ENCODE measurements around the gene AGBL1.

- TF ChIP-seq EZH2phosphoT487 (IDR thresholded peaks at IDR 0.05; ENCODE audit: insufficient read depth, low read depth) (no peak), EZH2 (IDR thresholded peaks at IDR 0.05; ENCODE audit: insufficient read depth, poor library complexity, severe bottlenecking) (no peak)
These were observed 220.9 kb downstream of the AGBL1 start for GRCh38 chr15:86300390-86301125.

All from GM23248 (cell line).